ENCODE results near the gene CDK6. TPM values are rescaled to one million over a fixed set of nuclear protein-coding genes. Genes with fewer than 3 reads are reported as not detected.
A peak's percentile ranks its signal among the peaks of the same experiment; 100 is the strongest.

Gene CDK6
- total and polyA plus RNA-seq, 2 experiments from 2014 or later: 7.4 to 23.7 TPM

- ATAC-seq: no peak
- Mint-ChIP-seq H3K36me3 (ENCODE audit: low read depth) (peaks cover 8% of the 10 kb centered on the region; the same call in 2 of the 3 replicates), H3K4me1 (peaks cover 43% of the 10 kb centered on the region)
Observed at GRCh38 chr7:92832534-92833023, 3.8 kb downstream of the CDK6 start.

More at GRCh38 chr7:92832534-92833023, 3.8 kb downstream of the CDK6 start:
- H3K27ac Mint-ChIP-seq: no peak overlapping the region
- H3K9me2 ChIP-seq (ENCODE audit: insufficient read depth): no peaks in the 10 kb centered on the region
- no peak for TF ChIP-seq STAT1 (IDR thresholded peaks at IDR 0.05; ENCODE audit: unreplicated experiment)
- no peak for TF ChIP-seq NANOG (IDR thresholded peaks at IDR 0.05; ENCODE audit: borderline replicate concordance)
- TF ChIP-seq, protein P1, sequence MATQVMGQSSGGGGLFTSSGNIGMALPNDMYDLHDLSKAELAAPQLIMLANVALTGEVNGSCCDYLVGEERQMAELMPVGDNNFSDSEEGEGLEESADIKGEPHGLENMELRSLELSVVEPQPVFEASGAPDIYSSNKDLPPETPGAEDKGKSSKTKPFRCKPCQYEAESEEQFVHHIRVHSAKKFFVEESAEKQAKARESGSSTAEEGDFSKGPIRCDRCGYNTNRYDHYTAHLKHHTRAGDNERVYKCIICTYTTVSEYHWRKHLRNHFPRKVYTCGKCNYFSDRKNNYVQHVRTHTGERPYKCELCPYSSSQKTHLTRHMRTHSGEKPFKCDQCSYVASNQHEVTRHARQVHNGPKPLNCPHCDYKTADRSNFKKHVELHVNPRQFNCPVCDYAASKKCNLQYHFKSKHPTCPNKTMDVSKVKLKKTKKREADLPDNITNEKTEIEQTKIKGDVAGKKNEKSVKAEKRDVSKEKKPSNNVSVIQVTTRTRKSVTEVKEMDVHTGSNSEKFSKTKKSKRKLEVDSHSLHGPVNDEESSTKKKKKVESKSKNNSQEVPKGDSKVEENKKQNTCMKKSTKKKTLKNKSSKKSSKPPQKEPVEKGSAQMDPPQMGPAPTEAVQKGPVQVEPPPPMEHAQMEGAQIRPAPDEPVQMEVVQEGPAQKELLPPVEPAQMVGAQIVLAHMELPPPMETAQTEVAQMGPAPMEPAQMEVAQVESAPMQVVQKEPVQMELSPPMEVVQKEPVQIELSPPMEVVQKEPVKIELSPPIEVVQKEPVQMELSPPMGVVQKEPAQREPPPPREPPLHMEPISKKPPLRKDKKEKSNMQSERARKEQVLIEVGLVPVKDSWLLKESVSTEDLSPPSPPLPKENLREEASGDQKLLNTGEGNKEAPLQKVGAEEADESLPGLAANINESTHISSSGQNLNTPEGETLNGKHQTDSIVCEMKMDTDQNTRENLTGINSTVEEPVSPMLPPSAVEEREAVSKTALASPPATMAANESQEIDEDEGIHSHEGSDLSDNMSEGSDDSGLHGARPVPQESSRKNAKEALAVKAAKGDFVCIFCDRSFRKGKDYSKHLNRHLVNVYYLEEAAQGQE (IDR thresholded peaks at IDR 0.05; ENCODE audit: unreplicated experiment): no peak
- no peak for TF ChIP-seq ETS1 (IDR thresholded peaks at IDR 0.05)
- TF ChIP-seq, protein P2, sequence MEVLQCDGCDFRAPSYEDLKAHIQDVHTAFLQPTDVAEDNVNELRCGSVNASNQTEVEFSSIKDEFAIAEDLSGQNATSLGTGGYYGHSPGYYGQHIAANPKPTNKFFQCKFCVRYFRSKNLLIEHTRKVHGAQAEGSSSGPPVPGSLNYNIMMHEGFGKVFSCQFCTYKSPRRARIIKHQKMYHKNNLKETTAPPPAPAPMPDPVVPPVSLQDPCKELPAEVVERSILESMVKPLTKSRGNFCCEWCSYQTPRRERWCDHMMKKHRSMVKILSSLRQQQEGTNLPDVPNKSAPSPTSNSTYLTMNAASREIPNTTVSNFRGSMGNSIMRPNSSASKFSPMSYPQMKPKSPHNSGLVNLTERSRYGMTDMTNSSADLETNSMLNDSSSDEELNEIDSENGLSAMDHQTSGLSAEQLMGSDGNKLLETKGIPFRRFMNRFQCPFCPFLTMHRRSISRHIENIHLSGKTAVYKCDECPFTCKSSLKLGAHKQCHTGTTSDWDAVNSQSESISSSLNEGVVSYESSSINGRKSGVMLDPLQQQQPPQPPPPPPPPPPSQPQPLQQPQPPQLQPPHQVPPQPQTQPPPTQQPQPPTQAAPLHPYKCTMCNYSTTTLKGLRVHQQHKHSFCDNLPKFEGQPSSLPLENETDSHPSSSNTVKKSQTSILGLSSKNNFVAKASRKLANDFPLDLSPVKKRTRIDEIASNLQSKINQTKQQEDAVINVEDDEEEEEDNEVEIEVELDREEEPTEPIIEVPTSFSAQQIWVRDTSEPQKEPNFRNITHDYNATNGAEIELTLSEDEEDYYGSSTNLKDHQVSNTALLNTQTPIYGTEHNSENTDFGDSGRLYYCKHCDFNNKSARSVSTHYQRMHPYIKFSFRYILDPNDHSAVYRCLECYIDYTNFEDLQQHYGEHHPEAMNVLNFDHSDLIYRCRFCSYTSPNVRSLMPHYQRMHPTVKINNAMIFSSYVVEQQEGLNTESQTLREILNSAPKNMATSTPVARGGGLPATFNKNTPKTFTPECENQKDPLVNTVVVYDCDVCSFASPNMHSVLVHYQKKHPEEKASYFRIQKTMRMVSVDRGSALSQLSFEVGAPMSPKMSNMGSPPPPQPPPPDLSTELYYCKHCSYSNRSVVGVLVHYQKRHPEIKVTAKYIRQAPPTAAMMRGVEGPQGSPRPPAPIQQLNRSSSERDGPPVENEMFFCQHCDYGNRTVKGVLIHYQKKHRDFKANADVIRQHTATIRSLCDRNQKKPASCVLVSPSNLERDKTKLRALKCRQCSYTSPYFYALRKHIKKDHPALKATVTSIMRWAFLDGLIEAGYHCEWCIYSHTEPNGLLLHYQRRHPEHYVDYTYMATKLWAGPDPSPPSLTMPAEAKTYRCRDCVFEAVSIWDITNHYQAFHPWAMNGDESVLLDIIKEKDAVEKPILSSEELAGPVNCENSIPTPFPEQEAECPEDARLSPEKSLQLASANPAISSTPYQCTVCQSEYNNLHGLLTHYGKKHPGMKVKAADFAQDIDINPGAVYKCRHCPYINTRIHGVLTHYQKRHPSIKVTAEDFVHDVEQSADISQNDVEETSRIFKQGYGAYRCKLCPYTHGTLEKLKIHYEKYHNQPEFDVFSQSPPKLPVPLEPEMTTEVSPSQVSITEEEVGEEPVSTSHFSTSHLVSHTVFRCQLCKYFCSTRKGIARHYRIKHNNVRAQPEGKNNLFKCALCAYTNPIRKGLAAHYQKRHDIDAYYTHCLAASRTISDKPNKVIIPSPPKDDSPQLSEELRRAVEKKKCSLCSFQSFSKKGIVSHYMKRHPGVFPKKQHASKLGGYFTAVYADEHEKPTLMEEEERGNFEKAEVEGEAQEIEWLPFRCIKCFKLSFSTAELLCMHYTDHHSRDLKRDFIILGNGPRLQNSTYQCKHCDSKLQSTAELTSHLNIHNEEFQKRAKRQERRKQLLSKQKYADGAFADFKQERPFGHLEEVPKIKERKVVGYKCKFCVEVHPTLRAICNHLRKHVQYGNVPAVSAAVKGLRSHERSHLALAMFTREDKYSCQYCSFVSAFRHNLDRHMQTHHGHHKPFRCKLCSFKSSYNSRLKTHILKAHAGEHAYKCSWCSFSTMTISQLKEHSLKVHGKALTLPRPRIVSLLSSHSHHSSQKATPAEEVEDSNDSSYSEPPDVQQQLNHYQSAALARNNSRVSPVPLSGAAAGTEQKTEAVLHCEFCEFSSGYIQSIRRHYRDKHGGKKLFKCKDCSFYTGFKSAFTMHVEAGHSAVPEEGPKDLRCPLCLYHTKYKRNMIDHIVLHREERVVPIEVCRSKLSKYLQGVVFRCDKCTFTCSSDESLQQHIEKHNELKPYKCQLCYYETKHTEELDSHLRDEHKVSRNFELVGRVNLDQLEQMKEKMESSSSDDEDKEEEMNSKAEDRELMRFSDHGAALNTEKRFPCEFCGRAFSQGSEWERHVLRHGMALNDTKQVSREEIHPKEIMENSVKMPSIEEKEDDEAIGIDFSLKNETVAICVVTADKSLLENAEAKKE (CRISPR knock-in tag; IDR thresholded peaks at IDR 0.05): no peak
- TF ChIP-seq EZH2phosphoT487 (IDR thresholded peaks at IDR 0.05; ENCODE audit: unreplicated experiment): no peak
- TF ChIP-seq JUNB (IDR thresholded peaks at IDR 0.05; ENCODE audit: unreplicated experiment): no peak
- TF ChIP-seq ZNF331 (CRISPR knock-in tag; IDR thresholded peaks at IDR 0.05; ENCODE audit: low read depth): no peak
- no peak for TF ChIP-seq EZH2 (IDR thresholded peaks at IDR 0.05; ENCODE audit: low read depth, unreplicated experiment)
- TF ChIP-seq POLR2AphosphoS5 (IDR thresholded peaks at IDR 0.05; ENCODE audit: low read depth): no peak
- no peak for TF ChIP-seq CTCF (conservative IDR thresholded peaks at IDR 0.05; ENCODE audit: low read depth in 2 of 2)
- TF ChIP-seq ZNF114 (CRISPR knock-in tag; IDR thresholded peaks at IDR 0.05): no peak
- H3K79me2 ChIP-seq (replicated peaks; ENCODE audit: insufficient read depth): peaks cover 31% of the 10 kb centered on the region
- H3K9me3 Mint-ChIP-seq: no peaks in the 10 kb centered on the region; the same call in 2 of the 3 replicates
- no peak for DNase-seq (ENCODE audit: low spot score)
- 0 out of 2 replicates have a peak overlapping the region, but pooled peaks have one; percentile 40 for H3K27ac ChIP-seq (ENCODE audit: low read depth)
- H2AFZ ChIP-seq: peak overlapping the region; percentile 33; the same call in 1 of the 2 replicates
- no peaks in the 10 kb centered on the region for H4K20me1 ChIP-seq (replicated peaks; ENCODE audit: insufficient read depth)
- H3K4me3 Mint-ChIP-seq: peak overlapping the region; percentile 96
- H3K4me1 ChIP-seq (ENCODE audit: insufficient read depth): peaks cover 48% of the 10 kb centered on the region
- H3K36me3 ChIP-seq (ENCODE audit: insufficient read depth): no peaks in the 10 kb centered on the region
- peak overlapping the region; percentile 70 for H3K4me3 ChIP-seq
- no peaks in the 10 kb centered on the region for H3F3A ChIP-seq (replicated peaks; ENCODE audit: low read depth)
- peak overlapping the region; percentile 92 for H3K4me2 ChIP-seq
- peaks cover 13% of the 10 kb centered on the region for H3K27me3 ChIP-seq (ENCODE audit: insufficient read depth)
- peaks cover 40% of the 10 kb centered on the region for H3K27me3 Mint-ChIP-seq (ENCODE audit: insufficient read depth, low read depth, poor library complexity)
